ENCODE measurements around the gene MOB2.

DNA sequence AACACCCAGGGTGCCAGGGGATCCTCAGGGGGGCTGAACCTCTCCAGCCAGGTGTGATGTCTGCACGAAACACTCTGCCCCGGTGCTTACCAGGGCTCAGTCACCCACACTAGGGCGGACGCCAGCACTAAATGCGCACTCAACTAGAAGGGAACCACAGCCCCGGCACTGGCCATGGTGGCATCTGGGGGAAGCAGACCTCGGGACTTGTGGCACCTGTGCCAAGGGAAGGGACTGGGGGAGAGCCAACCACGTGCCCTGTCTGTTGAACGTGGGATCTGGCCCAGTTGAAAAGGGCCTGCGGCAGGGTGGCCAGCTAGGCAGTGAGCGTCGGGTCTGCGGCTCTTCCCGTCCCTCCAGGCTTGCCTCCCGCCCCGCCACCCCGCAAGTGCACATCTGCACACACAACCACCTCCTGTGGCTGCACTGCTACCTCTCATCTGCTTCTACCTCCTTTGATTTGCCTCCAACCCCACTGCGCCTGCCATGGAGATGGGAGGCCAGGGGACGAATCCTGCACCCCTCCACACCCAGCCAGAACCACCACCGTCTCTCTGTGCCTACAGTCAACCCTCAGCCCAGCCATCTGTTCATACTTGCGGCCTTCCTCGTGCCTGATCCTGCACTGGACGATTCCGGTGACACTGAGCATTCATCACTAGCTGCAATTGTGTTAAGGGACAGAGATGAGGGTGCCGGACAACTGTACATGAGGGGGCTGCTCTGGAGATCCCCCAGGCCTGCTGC is 15.0 kb upstream of the MOB2 start:
- no peak for TF ChIP-seq EP300 (IDR thresholded peaks at IDR 0.05)
- TF ChIP-seq, protein P1, sequence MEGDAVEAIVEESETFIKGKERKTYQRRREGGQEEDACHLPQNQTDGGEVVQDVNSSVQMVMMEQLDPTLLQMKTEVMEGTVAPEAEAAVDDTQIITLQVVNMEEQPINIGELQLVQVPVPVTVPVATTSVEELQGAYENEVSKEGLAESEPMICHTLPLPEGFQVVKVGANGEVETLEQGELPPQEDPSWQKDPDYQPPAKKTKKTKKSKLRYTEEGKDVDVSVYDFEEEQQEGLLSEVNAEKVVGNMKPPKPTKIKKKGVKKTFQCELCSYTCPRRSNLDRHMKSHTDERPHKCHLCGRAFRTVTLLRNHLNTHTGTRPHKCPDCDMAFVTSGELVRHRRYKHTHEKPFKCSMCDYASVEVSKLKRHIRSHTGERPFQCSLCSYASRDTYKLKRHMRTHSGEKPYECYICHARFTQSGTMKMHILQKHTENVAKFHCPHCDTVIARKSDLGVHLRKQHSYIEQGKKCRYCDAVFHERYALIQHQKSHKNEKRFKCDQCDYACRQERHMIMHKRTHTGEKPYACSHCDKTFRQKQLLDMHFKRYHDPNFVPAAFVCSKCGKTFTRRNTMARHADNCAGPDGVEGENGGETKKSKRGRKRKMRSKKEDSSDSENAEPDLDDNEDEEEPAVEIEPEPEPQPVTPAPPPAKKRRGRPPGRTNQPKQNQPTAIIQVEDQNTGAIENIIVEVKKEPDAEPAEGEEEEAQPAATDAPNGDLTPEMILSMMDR (IDR thresholded peaks at IDR 0.05): no peak

Measured in suprapubic skin (tissue), 3 donors.